ENCODE measurements around the gene TUT4.

DNA sequence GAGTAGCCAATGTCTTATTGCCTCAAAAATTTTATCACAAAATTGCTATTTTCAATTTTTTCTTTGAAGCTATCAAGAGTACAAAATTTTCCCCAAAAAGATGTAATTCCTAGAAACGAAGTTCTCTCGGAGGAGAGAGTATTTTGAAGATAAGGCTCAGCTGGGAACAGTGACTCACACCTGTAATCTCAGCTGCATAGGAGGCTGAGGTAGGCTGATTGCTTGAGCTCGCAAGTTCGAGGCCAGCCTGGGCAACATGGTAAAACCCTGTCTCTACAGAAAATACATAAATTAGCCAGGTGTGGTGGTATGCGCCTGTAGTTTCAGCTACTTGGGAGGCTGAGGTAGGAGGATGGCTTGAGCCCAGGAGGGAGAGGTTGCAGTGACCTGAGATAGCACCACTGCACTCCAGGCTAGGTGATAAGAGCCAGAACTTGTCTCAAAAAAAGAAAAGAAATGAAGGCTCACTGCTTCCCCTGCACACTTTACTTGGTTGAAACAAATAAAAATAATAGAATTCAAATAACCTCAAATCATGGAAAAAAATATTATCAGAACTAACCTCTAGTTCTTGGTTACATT, 22.2 kb downstream of the TUT4 start:
- TF ChIP-seq EZH2 (IDR thresholded peaks at IDR 0.05; ENCODE audit: borderline replicate concordance, insufficient read depth, low read length, poor library complexity, severe bottlenecking) (no peak), MXI1 (conservative IDR thresholded peaks at IDR 0.05; ENCODE audit: poor library complexity, severe bottlenecking) (no peak), POLR2AphosphoS5 (IDR thresholded peaks at IDR 0.05) (no peak)
- TF ChIP-seq, protein P1, sequence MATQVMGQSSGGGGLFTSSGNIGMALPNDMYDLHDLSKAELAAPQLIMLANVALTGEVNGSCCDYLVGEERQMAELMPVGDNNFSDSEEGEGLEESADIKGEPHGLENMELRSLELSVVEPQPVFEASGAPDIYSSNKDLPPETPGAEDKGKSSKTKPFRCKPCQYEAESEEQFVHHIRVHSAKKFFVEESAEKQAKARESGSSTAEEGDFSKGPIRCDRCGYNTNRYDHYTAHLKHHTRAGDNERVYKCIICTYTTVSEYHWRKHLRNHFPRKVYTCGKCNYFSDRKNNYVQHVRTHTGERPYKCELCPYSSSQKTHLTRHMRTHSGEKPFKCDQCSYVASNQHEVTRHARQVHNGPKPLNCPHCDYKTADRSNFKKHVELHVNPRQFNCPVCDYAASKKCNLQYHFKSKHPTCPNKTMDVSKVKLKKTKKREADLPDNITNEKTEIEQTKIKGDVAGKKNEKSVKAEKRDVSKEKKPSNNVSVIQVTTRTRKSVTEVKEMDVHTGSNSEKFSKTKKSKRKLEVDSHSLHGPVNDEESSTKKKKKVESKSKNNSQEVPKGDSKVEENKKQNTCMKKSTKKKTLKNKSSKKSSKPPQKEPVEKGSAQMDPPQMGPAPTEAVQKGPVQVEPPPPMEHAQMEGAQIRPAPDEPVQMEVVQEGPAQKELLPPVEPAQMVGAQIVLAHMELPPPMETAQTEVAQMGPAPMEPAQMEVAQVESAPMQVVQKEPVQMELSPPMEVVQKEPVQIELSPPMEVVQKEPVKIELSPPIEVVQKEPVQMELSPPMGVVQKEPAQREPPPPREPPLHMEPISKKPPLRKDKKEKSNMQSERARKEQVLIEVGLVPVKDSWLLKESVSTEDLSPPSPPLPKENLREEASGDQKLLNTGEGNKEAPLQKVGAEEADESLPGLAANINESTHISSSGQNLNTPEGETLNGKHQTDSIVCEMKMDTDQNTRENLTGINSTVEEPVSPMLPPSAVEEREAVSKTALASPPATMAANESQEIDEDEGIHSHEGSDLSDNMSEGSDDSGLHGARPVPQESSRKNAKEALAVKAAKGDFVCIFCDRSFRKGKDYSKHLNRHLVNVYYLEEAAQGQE (IDR thresholded peaks at IDR 0.05; ENCODE audit: borderline replicate concordance) = no peak
- TF ChIP-seq, protein P2, sequence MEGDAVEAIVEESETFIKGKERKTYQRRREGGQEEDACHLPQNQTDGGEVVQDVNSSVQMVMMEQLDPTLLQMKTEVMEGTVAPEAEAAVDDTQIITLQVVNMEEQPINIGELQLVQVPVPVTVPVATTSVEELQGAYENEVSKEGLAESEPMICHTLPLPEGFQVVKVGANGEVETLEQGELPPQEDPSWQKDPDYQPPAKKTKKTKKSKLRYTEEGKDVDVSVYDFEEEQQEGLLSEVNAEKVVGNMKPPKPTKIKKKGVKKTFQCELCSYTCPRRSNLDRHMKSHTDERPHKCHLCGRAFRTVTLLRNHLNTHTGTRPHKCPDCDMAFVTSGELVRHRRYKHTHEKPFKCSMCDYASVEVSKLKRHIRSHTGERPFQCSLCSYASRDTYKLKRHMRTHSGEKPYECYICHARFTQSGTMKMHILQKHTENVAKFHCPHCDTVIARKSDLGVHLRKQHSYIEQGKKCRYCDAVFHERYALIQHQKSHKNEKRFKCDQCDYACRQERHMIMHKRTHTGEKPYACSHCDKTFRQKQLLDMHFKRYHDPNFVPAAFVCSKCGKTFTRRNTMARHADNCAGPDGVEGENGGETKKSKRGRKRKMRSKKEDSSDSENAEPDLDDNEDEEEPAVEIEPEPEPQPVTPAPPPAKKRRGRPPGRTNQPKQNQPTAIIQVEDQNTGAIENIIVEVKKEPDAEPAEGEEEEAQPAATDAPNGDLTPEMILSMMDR (IDR thresholded peaks at IDR 0.05; ENCODE audit: poor library complexity, severe bottlenecking) = no peak
